K562 (cell line): ENCODE data around the gene ZDHHC6. TPM values are rescaled to one million over a fixed set of nuclear protein-coding genes. Genes with fewer than 3 reads are reported as not detected.

Experiments
- ARNT ChIP-seq, 2 experiments: fragments of 450-650 bp; IDR thresholded peaks; 2 replicates each; pipeline ENCODE4 v1.6.1; 2016; ENCODE audit warnings: mild to moderate bottlenecking in 1 of 2
- ATF7 ChIP-seq: fragments of 450-650 bp; IDR thresholded peaks from 2 replicates; pipeline ENCODE4 v1.7.1; 2014; ENCODE audit warnings: mild to moderate bottlenecking, moderate library complexity
- CAMTA2 ChIP-seq: fragments of 250-450 bp; sonication (Bioruptor Pico); conservative IDR thresholded peaks from 2 replicates; pipeline ENCODE4 v1.5.1; 2022
- ELF1 ChIP-seq: fragments of 200-800 bp; sonication (Bioruptor generic); IDR thresholded peaks from 2 replicates; pipeline ENCODE4 v1.6.1; 2016; ENCODE audit warnings: missing genetic modification characterization, missing compliant biosample characterization
- GABPA ChIP-seq: fragments of 200-800 bp; sonication (Bioruptor generic); conservative IDR thresholded peaks from 2 replicates; pipeline ENCODE4 v1.6.1; 2016; ENCODE audit warnings: low read depth, missing genetic modification characterization, missing compliant biosample characterization
- GATAD2A ChIP-seq: fragments of 450-650 bp; IDR thresholded peaks from 2 replicates; pipeline ENCODE4 v1.6.1; 2017
- GTF2A2 ChIP-seq: IDR thresholded peaks from 2 replicates; pipeline ENCODE4 v1.6.1; 2016; ENCODE audit warnings: mild to moderate bottlenecking, missing genetic modification characterization, missing compliant biosample characterization
- GTF2E2 ChIP-seq: fragments of 200-800 bp; sonication (Bioruptor generic); IDR thresholded peaks from 2 replicates; pipeline ENCODE4 v1.6.1; 2016; ENCODE audit warnings: missing genetic modification characterization, missing compliant biosample characterization
- HOXB6 ChIP-seq: fragments of 250-450 bp; sonication (Bioruptor Pico); IDR thresholded peaks from 2 replicates; pipeline ENCODE4 v1.5.1; 2022; ENCODE audit warnings: mild to moderate bottlenecking, borderline replicate concordance
- ID3 ChIP-seq, 2 experiments: fragments of 250-450 bp in 1 of 2; fragments of 450-650 bp in 1 of 2; sonication (Bioruptor Pico) in 1 of 2; IDR thresholded peaks; 2 replicates each; pipeline versions ENCODE4 v1.6.1 to v1.8.0; 2016 to 2021; ENCODE audit warnings: mild to moderate bottlenecking in 2 of 2, moderate library complexity in 2 of 2, missing compliant biosample characterization in 1 of 2, missing genetic modification characterization in 1 of 2
- MAFK ChIP-seq: IDR thresholded peaks from 2 replicates; pipeline ENCODE4 v1.6.1; 2011; ENCODE audit warnings: low read length, improper control_type of control experiment
- NBN ChIP-seq: fragments of 450-650 bp; IDR thresholded peaks from 2 replicates; pipeline ENCODE4 v1.6.1; 2016; ENCODE audit warnings: low read depth, mild to moderate bottlenecking
- NR2C1 ChIP-seq, 2 experiments: fragments of 450-650 bp; IDR thresholded peaks; 2 replicates each; pipeline ENCODE4 v1.6.1; 2017; ENCODE audit warnings: mild to moderate bottlenecking in 2 of 2, antibody characterized with exemption in 1 of 2, inconsistent platforms in 1 of 2, missing compliant biosample characterization in 1 of 2, missing genetic modification characterization in 1 of 2
- PHF20 ChIP-seq: fragments of 450-650 bp; IDR thresholded peaks from 2 replicates; pipeline ENCODE4 v1.6.1; 2018; ENCODE audit not compliant: partially characterized antibody
- SMARCA4 ChIP-seq: fragments of 450-650 bp; IDR thresholded peaks from 2 replicates; pipeline ENCODE4 v1.6.1; 2016
- SOX6 ChIP-seq: fragments of 450-650 bp; IDR thresholded peaks from 2 replicates; pipeline ENCODE4 v1.6.1; 2014; ENCODE audit warnings: mild to moderate bottlenecking
- SPI1 ChIP-seq: IDR thresholded peaks from 2 replicates; pipeline ENCODE4 v1.6.1; 2011; ENCODE audit warnings: low read depth, low read length, control low read depth, borderline replicate concordance
- SRF ChIP-seq, 2 experiments: fragments of 250-450, 450-650 bp in 1 of 2; sonication (Bioruptor Pico) in 1 of 2; sonication (generic) in 1 of 2; formaldehyde crosslinking; IDR thresholded peaks; 2 replicates each; pipeline versions ENCODE4 v1.5.0 to v1.5.1; 2020 to 2022; ENCODE audit warnings: mild to moderate bottlenecking in 1 of 2, missing genetic modification reagents in 1 of 2
- TAF7 ChIP-seq: fragments of 450-650 bp; IDR thresholded peaks from 2 replicates; pipeline ENCODE4 v1.6.1; 2016; ENCODE audit warnings: missing genetic modification characterization, missing compliant biosample characterization
- TRIM25 ChIP-seq: fragments of 450-650 bp; IDR thresholded peaks from 2 replicates; pipeline ENCODE4 v1.7.0; 2016; ENCODE audit warnings: borderline replicate concordance
- ZBTB33 ChIP-seq: sonication (generic); formaldehyde crosslinking; IDR thresholded peaks from 2 replicates; pipeline ENCODE4 v1.8.1; 2023; ENCODE audit warnings: mild to moderate bottlenecking, missing genetic modification reagents
- ZFPM2 ChIP-seq: fragments of 250-450 bp; sonication (Bioruptor Pico); IDR thresholded peaks from 2 replicates; pipeline ENCODE4 v1.5.1; 2022; ENCODE audit warnings: mild to moderate bottlenecking
- ZNF124 ChIP-seq: sonication (generic); formaldehyde crosslinking; IDR thresholded peaks from 2 replicates; pipeline ENCODE4 v1.8.1; 2022; ENCODE audit warnings: missing genetic modification reagents
- ZNF41 ChIP-seq: fragments of 250-450 bp; sonication (Bioruptor Pico); conservative IDR thresholded peaks from 2 replicates; pipeline ENCODE4 v1.4.0; 2020; ENCODE audit warnings: mild to moderate bottlenecking
- ZNF445 ChIP-seq: fragments of 250-450 bp; sonication (Bioruptor Pico); IDR thresholded peaks from 2 replicates; pipeline ENCODE4 v1.4.0; 2020; ENCODE audit warnings: low read depth, mild to moderate bottlenecking, moderate library complexity
- ZNF584 ChIP-seq: fragments of 200-800 bp; sonication (Bioruptor generic); IDR thresholded peaks from 2 replicates; pipeline ENCODE4 v1.6.1; 2016; ENCODE audit warnings: low read depth, mild to moderate bottlenecking, missing genetic modification characterization, missing compliant biosample characterization
- ZNF696 ChIP-seq: fragments of 250-450 bp; sonication (Bioruptor Pico); conservative IDR thresholded peaks from 2 replicates; pipeline ENCODE4 v1.4.0; 2020; ENCODE audit warnings: mild to moderate bottlenecking, moderate library complexity
- polyA plus RNA-seq, 8 experiments: library from polyadenylated mRNA; depleted of rRNA in 4 of 8; stranded (reverse) in 5 of 8; unstranded in 3 of 8; fragments of >200 nt; fragmentation: Nextera tagmentation in 2 of 8; fragmentation: Illumina TruSeq in 1 of 8; extraction: Ambion mirVana in 2 of 8; extraction: Trizol in 1 of 8; gene quantifications; 2 replicates each; pipeline versions ENCODE4 v1.2.1 to v1.2.3, GENCODE V29; 2011 to 2014; ENCODE audit warnings: inconsistent platforms in 1 of 8, missing spikeins in 1 of 8
- total RNA-seq, 7 experiments: library from RNA; depleted of rRNA in 6 of 7; stranded (reverse); fragments of >200 nt in 6 of 7; fragmentation: Illumina TruSeq in 2 of 7; extraction: Trizol in 2 of 7; gene quantifications; 2 replicates each; pipeline versions ENCODE4 v1.2.1 to v1.2.3, GENCODE V29; 2011 to 2021; ENCODE audit warnings: low replicate concordance in 1 of 7

The ZDHHC6 gene
- total and polyA plus RNA-seq, 9 of the 15 experiments (the other 6 are each of a cell fraction or from before 2014, with no cell fraction given), result 13.6 to 30.5 (median 21.5) TPM

- TF ChIP-seq ZNF696, result no peak
- TF ChIP-seq PHF20, result peak; percentile 96
- TF ChIP-seq ZFPM2 (CRISPR knock-in tag), result no peak
- no peak for TF ChIP-seq SMARCA4
- TF ChIP-seq GABPA (tag), result peak; percentile 97
- 0 out of 2 replicates have a peak, but pooled peaks have one; percentile 41 for TF ChIP-seq GTF2E2 (tag)
- TF ChIP-seq TRIM25, result no peak
- TF ChIP-seq NR2C1 (IDR thresholded peaks at IDR 0.05), result peak; percentile 69
- TF ChIP-seq NR2C1 (tag; IDR thresholded peaks at IDR 0.05), result 0 out of 2 replicates have a peak, but pooled peaks have one; percentile 20
- TF ChIP-seq ARNT (IDR thresholded peaks at IDR 0.05), result peak; percentile 59 to 60; a peak in 2 of 4 replicates
- TF ChIP-seq SPI1, result no peak
- peak; percentile 69; the same call in 1 of the 2 replicates for TF ChIP-seq ATF7
- TF ChIP-seq GATAD2A, result no peak
- no peak for TF ChIP-seq SOX6
- no peak for TF ChIP-seq ZBTB33
- no peak for TF ChIP-seq NBN
- no peak for TF ChIP-seq ZNF445
- TF ChIP-seq ZNF41 (CRISPR knock-in tag), result no peak
- no peak for TF ChIP-seq MAFK
- TF ChIP-seq SRF (CRISPR knock-in tag; IDR thresholded peaks at IDR 0.05), result no peak
- TF ChIP-seq ID3 (CRISPR knock-in tag; IDR thresholded peaks at IDR 0.05), result no peak
- 0 out of 2 replicates have a peak, but pooled peaks have one; percentile 21 for TF ChIP-seq ID3 (tag; IDR thresholded peaks at IDR 0.05)
- no peak for TF ChIP-seq ZNF124 (CRISPR knock-in tag)
- TF ChIP-seq ELF1 (tag), result peak; percentile 98
- TF ChIP-seq CAMTA2 (CRISPR knock-in tag), result no peak
- TF ChIP-seq HOXB6 (CRISPR knock-in tag), result no peak
- 0 out of 2 replicates have a peak, but pooled peaks have one; percentile 31 for TF ChIP-seq TAF7 (tag)
- peak; percentile 67 for TF ChIP-seq GTF2A2 (tag)
- no peak for TF ChIP-seq ZNF584 (CRISPR knock-in tag)
Measured at GRCh38 chr10:112446855-112447619, at the start of gene ZDHHC6, which contains the start of gene VTI1A (continued).
